ENCODE measurements around the gene B4GALT2. TPM values are rescaled to one million over a fixed set of nuclear protein-coding genes. Genes with fewer than 3 reads are reported as not detected.

B4GALT2 gene
- total and polyA plus RNA-seq, 2 of the 4 experiments (the other 2 are of a cell fraction), result 52.3 to 60.8 TPM

GRCh38 chr1:43945674-43946235 lies 33.3 kb upstream of the B4GALT2 start:
- WGBS, 2 experiments (ENCODE audit: extremely low coverage in 2 of 2, insufficient read length in 1 of 2), result no CpG with 5 or more reads among the region's 3 CpGs
- Histone ChIP-seq H4K20me1 (ENCODE audit: insufficient read depth, low read length) (no peaks in the 10 kb centered on the region), H3K9ac (ENCODE audit: low read depth, low read length) (peak overlapping the region; percentile 34; the same call in 1 of the 2 replicates), H3K23ac (ENCODE audit: low read depth, low read length) (peak overlapping the region; percentile 51; the same call in 1 of the 2 replicates), H2AK9ac (replicated peaks; ENCODE audit: low read depth, low read length, poor library complexity) (no peak overlapping the region), H3K56ac (ENCODE audit: extremely low read depth, insufficient read depth, low read length) (no peak overlapping the region; the same call in 1 of the 2 replicates), H3K4me3 (ENCODE audit: insufficient read depth, low read depth, low read length) (peak overlapping the region; percentile 67), H2AFZ (replicated peaks; ENCODE audit: low read length, poor library complexity) (peak overlapping the region; percentile 96), H3K4me1 (ENCODE audit: control insufficient read depth, insufficient read depth, low read length) (peaks cover 15% of the 10 kb centered on the region), H3K27ac (ENCODE audit: insufficient read depth, low read length) (no peak overlapping the region), H3K18ac (ENCODE audit: low read depth, low read length) (no peak overlapping the region), H3K4me2 (ENCODE audit: low read depth, low read length) (peak overlapping the region; percentile 70), H2BK20ac (ENCODE audit: low read depth, low read length) (no peak overlapping the region), H2AK5ac (ENCODE audit: low read depth, low read length) (no peak overlapping the region), H3K14ac (replicated peaks; ENCODE audit: low read depth, low read length) (peak overlapping the region; percentile 59), H3K9me3 (ENCODE audit: control insufficient read depth, insufficient read depth, low read length) (no peaks in the 10 kb centered on the region), H3K79me1 (ENCODE audit: low read depth in 1 of 2, low read length in 2 of 2) (peaks cover 9 to 40% of the 10 kb centered on the region in 2 experiments; a peak in 3 of 4 replicates), H4K91ac (ENCODE audit: insufficient read depth, low read depth, low read length) (no peak overlapping the region), H3K27me3 (ENCODE audit: control insufficient read depth, insufficient read depth, low read length) (no peaks in the 10 kb centered on the region), H2BK15ac (ENCODE audit: low read depth, low read length) (no peak overlapping the region), H2BK5ac (ENCODE audit: low read depth, low read length, poor library complexity, severe bottlenecking) (no peak overlapping the region), H2BK120ac (ENCODE audit: low read depth, low read length) (no peak overlapping the region; the same call in 1 of the 2 replicates), H3K9me1 (ENCODE audit: insufficient read depth, low read length) (peaks cover 14% of the 10 kb centered on the region), H3K36me3 (ENCODE audit: control insufficient read depth, insufficient read depth, low read length) (peaks cover 5% of the 10 kb centered on the region), H4K8ac (ENCODE audit: low read depth in 2 of 2, low read length in 2 of 2) (peak overlapping the region; percentile 68 to 93; a peak in 1 of 4 replicates), H3K4ac (ENCODE audit: low read depth, low read length) (peak overlapping the region; percentile 30), H4K5ac (ENCODE audit: low read depth, low read length) (no peak overlapping the region)
- no peak for DNase-seq
- no peak for ATAC-seq (ENCODE audit: low read depth)
- in situ Hi-C loops (cut with MboI; ENCODE audit: low sequenced_read_pairs) (no loop called here), dilution Hi-C loops (cut with HindIII; ENCODE audit: low sequenced_read_pairs, unreplicated experiment) (no loop called here), intact Hi-C loops (cut with micrococcal nuclease) (loop anchor here (1.0 to 2.0 kb wide), 2 partner anchors 23 to 182 kb away; no protein-coding TSS in a partner anchor)
- TF ChIP-seq RCOR1 (IDR thresholded peaks at IDR 0.05; ENCODE audit: insufficient replicate concordance, low read length), result no peak
- TF ChIP-seq POLR2A (IDR thresholded peaks at IDR 0.05; ENCODE audit: low read depth, low read length), result no peak
- no peak for TF ChIP-seq CHD1 (IDR thresholded peaks at IDR 0.05; ENCODE audit: low read depth, low read length)
- no peak for TF ChIP-seq NFE2L2 (IDR thresholded peaks at IDR 0.05; ENCODE audit: low read depth, low read length)
- no peak for TF ChIP-seq MAFK (IDR thresholded peaks at IDR 0.05; ENCODE audit: low read depth, low read length)
- TF ChIP-seq RFX5 (IDR thresholded peaks at IDR 0.05; ENCODE audit: low read depth, low read length), result no peak
- TF ChIP-seq USF2 (IDR thresholded peaks at IDR 0.05; ENCODE audit: low read depth, low read length), result no peak
- no peak for TF ChIP-seq MAZ (IDR thresholded peaks at IDR 0.05; ENCODE audit: borderline replicate concordance, low read depth, low read length)
- TF ChIP-seq BHLHE40 (IDR thresholded peaks at IDR 0.05; ENCODE audit: low read depth, low read length), result no peak
- ChIA-PET CTCF (interaction anchor here (0.9 to 3.5 kb wide), 5 partner anchors 11 to 182 kb away, joined by 3 to 21 read pairs (median 6); partner anchors contain the start of gene DPH2), POLR2A (ENCODE audit: unreplicated experiment) (interaction anchor here (0.6 kb wide), 1 partner anchor 135 kb away, joined by 3 read pairs; no protein-coding TSS in a partner anchor)
- BruUV-seq (replicated peaks), result no TSS peak

Data from IMR-90 (cell line).